Prostate gland (tissue), 2 donors: ENCODE measurements around the gene FRMD4B. TPM values are rescaled to one million over a fixed set of nuclear protein-coding genes. Genes with fewer than 3 reads are reported as not detected.

Experiments used
- DNase-seq: peaks from one replicate; pipeline ENCODE4 v3.0.0-alpha.2; 2019; ENCODE audit warnings: low spot score
- H3K27ac ChIP-seq, 2 donors: fragments of 200-600 bp; sonication (generic); 2 replicates each; pipeline ENCODE4 v1.5.1; 2017 to 2019
- H3K27me3 ChIP-seq: fragments of 200-600 bp; sonication (generic); replicated peaks from 2 replicates; pipeline ENCODE4 v1.5.1; 2019; ENCODE audit not compliant: insufficient read depth
- H3K36me3 ChIP-seq, 2 donors: fragments of 200-600 bp; sonication (generic); 1 replicate in 1 of 2; 2 replicates in 1 of 2; pipeline versions ENCODE4 v1.5.1 to v1.8.1; 2017 to 2019
- H3K4me1 ChIP-seq: fragments of 200-600 bp; sonication (generic); replicated peaks from 2 replicates; pipeline ENCODE4 v1.5.1; 2019
- H3K4me3 ChIP-seq, 2 donors: fragments of 200-600 bp; sonication (generic); 2 replicates each; pipeline ENCODE4 v1.5.1; 2017 to 2019
- H3K9me3 ChIP-seq: fragments of 200-600 bp; sonication (generic); 2 replicates; pipeline ENCODE4 v1.5.1; 2017
- CTCF ChIP-seq, 4 experiments: fragments of 200-600 bp in 2 of 4; fragments of 450-650 bp in 2 of 4; sonication (generic) in 2 of 4; IDR thresholded peaks; 1 replicate in 3 of 4; 2 replicates in 1 of 4; pipeline ENCODE4 v1.5.1; 2016 to 2019; ENCODE audit warnings: antibody characterized with exemption in 4 of 4, mild to moderate bottlenecking in 2 of 4, moderate library complexity in 2 of 4
- POLR2A ChIP-seq: fragments of 450-650 bp; IDR thresholded peaks from one replicate; pipeline ENCODE4 v1.6.1; 2016; ENCODE audit warnings: antibody characterized with exemption, mild to moderate bottlenecking
- POLR2AphosphoS5 ChIP-seq: sonication (generic); formaldehyde crosslinking; IDR thresholded peaks from one replicate; pipeline ENCODE4 v1.6.1; 2017; ENCODE audit warnings: antibody characterized with exemption
- WGBS: methylation state at CpG from one replicate; pipeline ENCODE4 v1.1.5; 2018; 5-methylcytosine and 5-hydroxymethylcytosine counted together
- intact Hi-C: fragments of 100-400 bp; cut with DNase I; formaldehyde crosslinking; loops from one replicate; pipeline ENCODE4 v1.14.2; 2022
- total RNA-seq, 2 donors: library from RNA; depleted of rRNA; stranded (reverse); fragments of >200 nt; gene quantifications; one replicate each; pipeline ENCODE4 v1.1.0, GENCODE V29; 2016

FRMD4B gene
- total RNA-seq, 2 donors from 2014 or later: 31.0 to 41.4 TPM

- no peaks in the 10 kb centered on the region for H3K4me1 ChIP-seq
- no peaks in the 10 kb centered on the region for H3K36me3 ChIP-seq
- TF ChIP-seq POLR2AphosphoS5: no peak
- no peak for DNase-seq
- 86% methylated on average over 15 of the region's 15 CpGs for WGBS
- no peaks in the 10 kb centered on the region for H3K27me3 ChIP-seq
- H3K9me3 ChIP-seq: no peaks in the 10 kb centered on the region
- no peak overlapping the region for H3K27ac ChIP-seq
- intact Hi-C loops: no loop called here
- no peak overlapping the region for H3K4me3 ChIP-seq
Observed at GRCh38 chr3:69353503-69353902, 32.4 kb downstream of the FRMD4B start.

GRCh38 chr3:69353088-69353478, 32.8 kb downstream of the FRMD4B start:
- no peak overlapping the region for H3K27ac ChIP-seq
- no peak for DNase-seq
- H3K4me1 ChIP-seq: no peaks in the 10 kb centered on the region
- intact Hi-C loops: no loop called here
- 78% methylated on average over 4 of the region's 4 CpGs for WGBS
- H3K9me3 ChIP-seq: no peaks in the 10 kb centered on the region
- H3K36me3 ChIP-seq: no peaks in the 10 kb centered on the region
- H3K4me3 ChIP-seq: no peak overlapping the region
- H3K27me3 ChIP-seq: no peaks in the 10 kb centered on the region
- TF ChIP-seq POLR2AphosphoS5: no peak
- TF ChIP-seq POLR2A: no peak
- no peak for TF ChIP-seq CTCF (IDR thresholded peaks at IDR 0.05)

- Histone ChIP-seq H3K27me3 (no peaks in the 10 kb centered on the region), H3K36me3 (no peaks in the 10 kb centered on the region), H3K9me3 (no peaks in the 10 kb centered on the region), H3K27ac (no peak overlapping the region), H3K4me3 (no peak overlapping the region), H3K4me1 (no peaks in the 10 kb centered on the region)
- 88% methylated on average over 6 of the region's 6 CpGs for WGBS
- TF ChIP-seq POLR2A (no peak), CTCF (IDR thresholded peaks at IDR 0.05) (no peak), POLR2AphosphoS5 (no peak)
- DNase-seq: no peak
- intact Hi-C loops: no loop called here
Observed at GRCh38 chr3:69352305-69353087, 33.4 kb downstream of the FRMD4B start.

GRCh38 chr3:69343875-69344274, 42.0 kb downstream of the FRMD4B start:
- no peak for DNase-seq
- Histone ChIP-seq H3K9me3 (no peaks in the 10 kb centered on the region), H3K27me3 (no peaks in the 10 kb centered on the region), H3K4me3 (no peak overlapping the region), H3K27ac (no peak overlapping the region), H3K36me3 (no peaks in the 10 kb centered on the region), H3K4me1 (no peaks in the 10 kb centered on the region)
- intact Hi-C loops: no loop called here
- WGBS: 98% methylated on average over 4 of the region's 4 CpGs
- no peak for TF ChIP-seq POLR2AphosphoS5
- no peak for TF ChIP-seq CTCF (IDR thresholded peaks at IDR 0.05)
- no peak for TF ChIP-seq POLR2A

- Histone ChIP-seq H3K36me3 (no peaks in the 10 kb centered on the region), H3K27ac (no peak overlapping the region), H3K4me1 (no peaks in the 10 kb centered on the region), H3K9me3 (no peaks in the 10 kb centered on the region), H3K27me3 (no peaks in the 10 kb centered on the region), H3K4me3 (no peak overlapping the region)
- intact Hi-C loops: no loop called here
- no peak for DNase-seq
- no peak for TF ChIP-seq POLR2AphosphoS5
- no peak for TF ChIP-seq POLR2A
- no peak for TF ChIP-seq CTCF (IDR thresholded peaks at IDR 0.05)
Observed at GRCh38 chr3:69342074-69342473, 43.8 kb downstream of the FRMD4B start.
